ENCODE results near the gene GID8. TPM values are rescaled to one million over a fixed set of nuclear protein-coding genes. Genes with fewer than 3 reads are reported as not detected.

GID8 gene
- total and polyA plus RNA-seq, 9 of the 15 experiments (the other 6 are each of a cell fraction or from before 2014, with no cell fraction given) = 7.5 to 31.6 (median 22.2) TPM

DNA sequence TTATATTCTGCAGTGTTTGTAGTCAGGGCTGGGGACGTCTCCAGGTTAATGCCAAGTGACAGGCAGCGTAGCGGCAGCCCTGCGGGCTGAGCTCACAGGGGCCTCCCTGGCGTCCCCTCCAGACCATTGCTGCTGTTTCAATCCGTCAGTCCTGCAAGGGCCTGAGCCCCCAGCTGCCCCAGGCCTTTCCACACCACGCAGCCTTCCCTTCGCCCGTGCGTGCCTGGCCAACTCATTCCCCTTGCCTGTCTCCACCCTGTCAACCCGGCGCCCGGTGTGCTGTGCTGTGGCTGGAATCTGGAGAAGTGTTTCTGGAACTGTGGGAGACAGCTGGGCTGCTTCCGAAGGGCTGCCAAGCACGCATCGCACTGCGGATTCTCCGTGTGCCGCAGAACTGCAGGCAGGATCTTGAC lies 56.9 kb downstream of the GID8 start:
- Histone ChIP-seq H3K4me2 (ENCODE audit: insufficient read depth, low read length) (no peak overlapping the region), H3K9ac (ENCODE audit: insufficient read depth in 1 of 2, low read depth in 2 of 2, low read length in 2 of 2) (no peak overlapping the region), H3K79me2 (ENCODE audit: control insufficient read depth, insufficient read depth, low read length) (no peaks in the 10 kb centered on the region), H4K20me1 (replicated peaks; ENCODE audit: control insufficient read depth, insufficient read depth, low read length) (peaks cover 17% of the 10 kb centered on the region), H3K4me1 (replicated peaks in 1 of 2; ENCODE audit: control insufficient read depth in 2 of 2, insufficient read depth in 2 of 2, low read length in 2 of 2) (peaks cover 0 to 15% of the 10 kb centered on the region in 2 experiments; a peak in 2 of 5 replicates), H3K36me3 (ENCODE audit: control insufficient read depth, insufficient read depth, low read length) (no peaks in the 10 kb centered on the region), H3K27me3 (ENCODE audit: control insufficient read depth in 2 of 2, insufficient read depth in 2 of 2, low read length in 2 of 2) (peaks cover 60 to 89% of the 10 kb centered on the region in 2 experiments), H3K27ac (ENCODE audit: extremely low read depth, low read depth, low read length) (no peak overlapping the region), H2AFZ (ENCODE audit: low read depth, low read length) (no peak overlapping the region), H3K4me3 (no peak overlapping the region), H3K9me1 (ENCODE audit: control insufficient read depth, insufficient read depth, low read length) (no peaks in the 10 kb centered on the region), H3K9me3 (replicated peaks; ENCODE audit: control insufficient read depth, insufficient read depth, low read depth, low read length) (no peaks in the 10 kb centered on the region)
- no TSS peak for BruUV-seq (replicated peaks)
- ChIA-PET POLR2A (interaction anchor here (0.7 kb wide), 2 partner anchors 60 to 213 kb away, joined by 3 read pairs; no protein-coding TSS in a partner anchor), CTCF (ENCODE audit: low intra/inter-chr PET ratio) (no interaction called here)
- in situ Hi-C loops (cut with MboI) (no loop called here), intact Hi-C loops (cut with micrococcal nuclease) (no loop called here)
- no peak for ATAC-seq
- DNase-seq (ENCODE audit: extremely low read depth in 1 of 4, low spot score in 3 of 4) = no peak
- WGBS (ENCODE audit: insufficient coverage, low coverage, missing lambda C conversion rate) = 29% methylated on average over 19 of the region's 19 CpGs
- no peak for FAIRE-seq
- TF ChIP-seq ZNF57 (CRISPR knock-in tag; IDR thresholded peaks at IDR 0.05) = no peak
- TF ChIP-seq, protein P1, sequence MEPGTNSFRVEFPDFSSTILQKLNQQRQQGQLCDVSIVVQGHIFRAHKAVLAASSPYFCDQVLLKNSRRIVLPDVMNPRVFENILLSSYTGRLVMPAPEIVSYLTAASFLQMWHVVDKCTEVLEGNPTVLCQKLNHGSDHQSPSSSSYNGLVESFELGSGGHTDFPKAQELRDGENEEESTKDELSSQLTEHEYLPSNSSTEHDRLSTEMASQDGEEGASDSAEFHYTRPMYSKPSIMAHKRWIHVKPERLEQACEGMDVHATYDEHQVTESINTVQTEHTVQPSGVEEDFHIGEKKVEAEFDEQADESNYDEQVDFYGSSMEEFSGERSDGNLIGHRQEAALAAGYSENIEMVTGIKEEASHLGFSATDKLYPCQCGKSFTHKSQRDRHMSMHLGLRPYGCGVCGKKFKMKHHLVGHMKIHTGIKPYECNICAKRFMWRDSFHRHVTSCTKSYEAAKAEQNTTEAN (CRISPR knock-in tag; IDR thresholded peaks at IDR 0.05) = no peak
- TF ChIP-seq, protein P2, sequence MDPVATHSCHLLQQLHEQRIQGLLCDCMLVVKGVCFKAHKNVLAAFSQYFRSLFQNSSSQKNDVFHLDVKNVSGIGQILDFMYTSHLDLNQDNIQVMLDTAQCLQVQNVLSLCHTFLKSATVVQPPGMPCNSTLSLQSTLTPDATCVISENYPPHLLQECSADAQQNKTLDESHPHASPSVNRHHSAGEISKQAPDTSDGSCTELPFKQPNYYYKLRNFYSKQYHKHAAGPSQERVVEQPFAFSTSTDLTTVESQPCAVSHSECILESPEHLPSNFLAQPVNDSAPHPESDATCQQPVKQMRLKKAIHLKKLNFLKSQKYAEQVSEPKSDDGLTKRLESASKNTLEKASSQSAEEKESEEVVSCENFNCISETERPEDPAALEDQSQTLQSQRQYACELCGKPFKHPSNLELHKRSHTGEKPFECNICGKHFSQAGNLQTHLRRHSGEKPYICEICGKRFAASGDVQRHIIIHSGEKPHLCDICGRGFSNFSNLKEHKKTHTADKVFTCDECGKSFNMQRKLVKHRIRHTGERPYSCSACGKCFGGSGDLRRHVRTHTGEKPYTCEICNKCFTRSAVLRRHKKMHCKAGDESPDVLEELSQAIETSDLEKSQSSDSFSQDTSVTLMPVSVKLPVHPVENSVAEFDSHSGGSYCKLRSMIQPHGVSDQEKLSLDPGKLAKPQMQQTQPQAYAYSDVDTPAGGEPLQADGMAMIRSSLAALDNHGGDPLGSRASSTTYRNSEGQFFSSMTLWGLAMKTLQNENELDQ (CRISPR knock-in tag; IDR thresholded peaks at IDR 0.05; ENCODE audit: borderline replicate concordance) = no peak
- TF ChIP-seq, protein P3, sequence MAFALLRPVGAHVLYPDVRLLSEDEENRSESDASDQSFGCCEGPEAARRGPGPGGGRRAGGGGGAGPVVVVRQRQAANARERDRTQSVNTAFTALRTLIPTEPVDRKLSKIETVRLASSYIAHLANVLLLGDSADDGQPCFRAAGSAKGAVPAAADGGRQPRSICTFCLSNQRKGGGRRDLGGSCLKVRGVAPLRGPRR (CRISPR knock-in tag; IDR thresholded peaks at IDR 0.05) = no peak
- no peak for TF ChIP-seq ZNF197 (CRISPR knock-in tag; IDR thresholded peaks at IDR 0.05; ENCODE audit: low read depth)
- TF ChIP-seq, protein P4, sequence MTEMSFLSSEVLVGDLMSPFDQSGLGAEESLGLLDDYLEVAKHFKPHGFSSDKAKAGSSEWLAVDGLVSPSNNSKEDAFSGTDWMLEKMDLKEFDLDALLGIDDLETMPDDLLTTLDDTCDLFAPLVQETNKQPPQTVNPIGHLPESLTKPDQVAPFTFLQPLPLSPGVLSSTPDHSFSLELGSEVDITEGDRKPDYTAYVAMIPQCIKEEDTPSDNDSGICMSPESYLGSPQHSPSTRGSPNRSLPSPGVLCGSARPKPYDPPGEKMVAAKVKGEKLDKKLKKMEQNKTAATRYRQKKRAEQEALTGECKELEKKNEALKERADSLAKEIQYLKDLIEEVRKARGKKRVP (CRISPR knock-in tag; IDR thresholded peaks at IDR 0.05) = no peak
- TF ChIP-seq ZNF212 (CRISPR knock-in tag; IDR thresholded peaks at IDR 0.05) = no peak
- TF ChIP-seq ETV5 (CRISPR knock-in tag; IDR thresholded peaks at IDR 0.05; ENCODE audit: low read depth) = no peak
- TF ChIP-seq L3MBTL2 (IDR thresholded peaks at IDR 0.05) = no peak
- TF ChIP-seq ZNF696 (CRISPR knock-in tag; conservative IDR thresholded peaks at IDR 0.05) = no peak
- no peak for TF ChIP-seq POLR3A (IDR thresholded peaks at IDR 0.05; ENCODE audit: borderline replicate concordance, extremely low read depth, insufficient read depth, insufficient read length)
- TF ChIP-seq, protein P5, sequence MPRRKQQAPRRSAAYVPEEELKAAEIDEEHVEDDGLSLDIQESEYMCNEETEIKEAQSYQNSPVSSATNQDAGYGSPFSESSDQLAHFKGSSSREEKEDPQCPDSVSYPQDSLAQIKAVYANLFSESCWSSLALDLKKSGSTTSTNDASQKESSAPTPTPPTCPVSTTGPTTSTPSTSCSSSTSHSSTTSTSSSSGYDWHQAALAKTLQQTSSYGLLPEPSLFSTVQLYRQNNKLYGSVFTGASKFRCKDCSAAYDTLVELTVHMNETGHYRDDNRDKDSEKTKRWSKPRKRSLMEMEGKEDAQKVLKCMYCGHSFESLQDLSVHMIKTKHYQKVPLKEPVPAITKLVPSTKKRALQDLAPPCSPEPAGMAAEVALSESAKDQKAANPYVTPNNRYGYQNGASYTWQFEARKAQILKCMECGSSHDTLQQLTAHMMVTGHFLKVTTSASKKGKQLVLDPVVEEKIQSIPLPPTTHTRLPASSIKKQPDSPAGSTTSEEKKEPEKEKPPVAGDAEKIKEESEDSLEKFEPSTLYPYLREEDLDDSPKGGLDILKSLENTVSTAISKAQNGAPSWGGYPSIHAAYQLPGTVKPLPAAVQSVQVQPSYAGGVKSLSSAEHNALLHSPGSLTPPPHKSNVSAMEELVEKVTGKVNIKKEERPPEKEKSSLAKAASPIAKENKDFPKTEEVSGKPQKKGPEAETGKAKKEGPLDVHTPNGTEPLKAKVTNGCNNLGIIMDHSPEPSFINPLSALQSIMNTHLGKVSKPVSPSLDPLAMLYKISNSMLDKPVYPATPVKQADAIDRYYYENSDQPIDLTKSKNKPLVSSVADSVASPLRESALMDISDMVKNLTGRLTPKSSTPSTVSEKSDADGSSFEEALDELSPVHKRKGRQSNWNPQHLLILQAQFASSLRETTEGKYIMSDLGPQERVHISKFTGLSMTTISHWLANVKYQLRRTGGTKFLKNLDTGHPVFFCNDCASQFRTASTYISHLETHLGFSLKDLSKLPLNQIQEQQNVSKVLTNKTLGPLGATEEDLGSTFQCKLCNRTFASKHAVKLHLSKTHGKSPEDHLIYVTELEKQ (CRISPR knock-in tag; IDR thresholded peaks at IDR 0.05) = no peak
- no peak for TF ChIP-seq RBM15 (IDR thresholded peaks at IDR 0.05; ENCODE audit: insufficient read depth, low read length)
- TF ChIP-seq PCBP1 (IDR thresholded peaks at IDR 0.05; ENCODE audit: low read depth, low read length, poor library complexity, severe bottlenecking) = no peak
